ENCODE measurements around the gene ZNF664. TPM values are rescaled to one million over a fixed set of nuclear protein-coding genes. Genes with fewer than 3 reads are reported as not detected.

The ZNF664 gene
- total and polyA plus RNA-seq, 8 donors = 23.0 to 72.7 (median 56.7) TPM

GRCh38 chr12:124025661-124026060, 52.6 kb downstream of the ZNF664 start:
- no peak overlapping the region for H3K27ac ChIP-seq
- 77 to 83% methylated on average over 8 of the region's 8 CpGs for WGBS, 2 donors
- FAIRE-seq (no peak), ATAC-seq (no peak), DNase-seq (no peak)
- H3K4me1 ChIP-seq = no peaks in the 10 kb centered on the region
- no peaks in the 10 kb centered on the region for H3K9me3 ChIP-seq
- H3K4me3 ChIP-seq = no peak overlapping the region
- TF ChIP-seq CTCF (IDR thresholded peaks at IDR 0.05) = no peak
- H3K27me3 ChIP-seq = no peaks in the 10 kb centered on the region
- intact Hi-C loops (cut with DNase I) = loop anchor here in 1 of 3 donors (10.0 kb wide), 1 partner anchor 121 kb away; no protein-coding TSS in a partner anchor
- H3K36me3 ChIP-seq = no peaks in the 10 kb centered on the region

- WGBS, 2 donors = 89 to 91% methylated on average over 14 of the region's 14 CpGs
- DNase-seq = no peak
- TF ChIP-seq CTCF (IDR thresholded peaks at IDR 0.05) = no peak
- H3K36me3 ChIP-seq = no peaks in the 10 kb centered on the region
- no peak overlapping the region for H3K4me3 ChIP-seq
- FAIRE-seq = no peak
- H3K9me3 ChIP-seq = no peaks in the 10 kb centered on the region
- ATAC-seq = no peak
- no peak overlapping the region for H3K27ac ChIP-seq
- intact Hi-C loops (cut with DNase I) = loop anchor here in 1 of 3 donors (10.0 kb wide), 1 partner anchor 122 kb away; no protein-coding TSS in a partner anchor
- no peaks in the 10 kb centered on the region for H3K27me3 ChIP-seq
- H3K4me1 ChIP-seq = no peaks in the 10 kb centered on the region
Measured at GRCh38 chr12:124026755-124027745, 54.0 kb downstream of the ZNF664 start.

- no peak for DNase-seq
- intact Hi-C loops (cut with DNase I) = loop anchor here in 1 of 3 donors (10.0 kb wide), 1 partner anchor 123 kb away; no protein-coding TSS in a partner anchor
- Histone ChIP-seq H3K4me1 (no peaks in the 10 kb centered on the region), H3K27ac (no peak overlapping the region), H3K4me3 (no peak overlapping the region), H3K9me3 (no peaks in the 10 kb centered on the region), H3K36me3 (no peaks in the 10 kb centered on the region), H3K27me3 (no peaks in the 10 kb centered on the region)
- no peak for ATAC-seq
- FAIRE-seq = no peak
- WGBS, 2 donors = 81 to 86% methylated on average over 18 of the region's 18 CpGs
- no peak for TF ChIP-seq CTCF (IDR thresholded peaks at IDR 0.05)
Measured at GRCh38 chr12:124027753-124028554, 54.9 kb downstream of the ZNF664 start.

- Histone ChIP-seq H3K4me1 (no peaks in the 10 kb centered on the region), H3K36me3 (no peaks in the 10 kb centered on the region), H3K4me3 (no peak overlapping the region), H3K9me3 (no peaks in the 10 kb centered on the region), H3K27ac (no peak overlapping the region), H3K27me3 (no peaks in the 10 kb centered on the region)
- FAIRE-seq = no peak
- 76 to 88% methylated on average over 5 of the region's 5 CpGs for WGBS, 2 donors
- DNase-seq = no peak
- intact Hi-C loops (cut with DNase I) = loop anchor here in 1 of 3 donors (10.0 kb wide), 1 partner anchor 124 kb away; no protein-coding TSS in a partner anchor
- TF ChIP-seq CTCF (IDR thresholded peaks at IDR 0.05) = no peak
- ATAC-seq = no peak
Measured at GRCh38 chr12:124028555-124028925, 55.5 kb downstream of the ZNF664 start.

Data from pancreas (tissue), 10 donors.